Gastroesophageal sphincter (tissue), 4 donors: ENCODE results near the gene EEF1AKMT3. TPM values are rescaled to one million over a fixed set of nuclear protein-coding genes. Genes with fewer than 3 reads are reported as not detected.

Experiments
- ATAC-seq: fragments of 150-250 bp; one replicate; pipeline ENCODE4 v1.9.1; 2016; ENCODE audit warnings: mild to moderate bottlenecking, moderate library complexity
- H3K27ac ChIP-seq, 4 donors: fragments of 200-600 bp; sonication (generic) in 3 of 4; 1 replicate in 3 of 4; 2 replicates in 1 of 4; pipeline ENCODE4 v1.5.1; 2016 to 2019
- H3K27me3 ChIP-seq: fragments of 200-600 bp; sonication (generic); one replicate; pipeline ENCODE4 v1.5.1; 2019
- H3K36me3 ChIP-seq, 2 donors: fragments of 200-600 bp; sonication (generic); one replicate each; pipeline ENCODE4 v1.5.1; 2019; ENCODE audit warnings: control low read depth in 1 of 2
- H3K4me1 ChIP-seq, 3 donors: fragments of 200-600 bp; sonication (generic); 1 replicate in 2 of 3; 2 replicates in 1 of 3; pipeline ENCODE4 v1.5.1; 2016 to 2019; ENCODE audit warnings: control low read depth in 2 of 3
- H3K4me3 ChIP-seq, 2 donors: fragments of 200-600 bp; sonication (generic); one replicate each; pipeline ENCODE4 v1.5.1; 2019; ENCODE audit warnings: mild to moderate bottlenecking in 1 of 2, moderate library complexity in 1 of 2
- H3K9me3 ChIP-seq, 3 donors: fragments of 200-600 bp; sonication (generic); one replicate each; pipeline ENCODE4 v1.5.1; 2017 to 2019; ENCODE audit warnings: control low read depth in 2 of 3
- EP300 ChIP-seq: sonication (generic); formaldehyde crosslinking; IDR thresholded peaks from one replicate; pipeline ENCODE4 v1.6.1; 2017; ENCODE audit warnings: antibody characterized with exemption, mild to moderate bottlenecking
- POLR2A ChIP-seq, 2 donors: fragments of 450-650 bp; IDR thresholded peaks; one replicate each; pipeline ENCODE4 v1.6.1; 2017; ENCODE audit warnings: antibody characterized with exemption in 2 of 2, mild to moderate bottlenecking in 2 of 2, moderate library complexity in 1 of 2
- POLR2AphosphoS5 ChIP-seq: sonication (generic); formaldehyde crosslinking; IDR thresholded peaks from one replicate; pipeline ENCODE4 v1.6.1; 2017; ENCODE audit warnings: antibody characterized with exemption
- WGBS, 2 donors: methylation state at CpG; one replicate each; pipeline ENCODE4 v1.1.5; 2018; ENCODE audit warnings: low coverage in 1 of 2; 5-methylcytosine and 5-hydroxymethylcytosine counted together
- total RNA-seq, 4 donors: library from RNA; depleted of rRNA; stranded (reverse); fragments of >200 nt; gene quantifications; one replicate each; pipeline ENCODE4 v1.1.0, GENCODE V29; 2016
- TF ChIP-seq, protein P1 (sequence below), 4 experiments: fragments of 200-600 bp in 2 of 4; fragments of 450-650 bp in 2 of 4; sonication (generic) in 1 of 4; IDR thresholded peaks; one replicate each; pipeline ENCODE4 v1.5.1; 2017 to 2019; ENCODE audit warnings: antibody characterized with exemption in 4 of 4, mild to moderate bottlenecking in 2 of 4, moderate library complexity in 2 of 4

Gene EEF1AKMT3
- total RNA-seq, 4 donors from 2014 or later = 10.8 to 19.5 (median 11.7) TPM

- Histone ChIP-seq H3K4me3 (no peak overlapping the region), H3K9me3 (no peaks in the 10 kb centered on the region), H3K27me3 (peaks cover 94% of the 10 kb centered on the region), H3K4me1 (peaks cover 0 to 27% (median 13%) of the 10 kb centered on the region in 3 donors), H3K27ac (no peak overlapping the region), H3K36me3 (no peaks in the 10 kb centered on the region)
- 33% methylated on average over 1 of the region's 4 CpGs; no CpG with 5 or more reads in 1 of the 2 donors for WGBS, 2 donors
- TF ChIP-seq, protein P1, sequence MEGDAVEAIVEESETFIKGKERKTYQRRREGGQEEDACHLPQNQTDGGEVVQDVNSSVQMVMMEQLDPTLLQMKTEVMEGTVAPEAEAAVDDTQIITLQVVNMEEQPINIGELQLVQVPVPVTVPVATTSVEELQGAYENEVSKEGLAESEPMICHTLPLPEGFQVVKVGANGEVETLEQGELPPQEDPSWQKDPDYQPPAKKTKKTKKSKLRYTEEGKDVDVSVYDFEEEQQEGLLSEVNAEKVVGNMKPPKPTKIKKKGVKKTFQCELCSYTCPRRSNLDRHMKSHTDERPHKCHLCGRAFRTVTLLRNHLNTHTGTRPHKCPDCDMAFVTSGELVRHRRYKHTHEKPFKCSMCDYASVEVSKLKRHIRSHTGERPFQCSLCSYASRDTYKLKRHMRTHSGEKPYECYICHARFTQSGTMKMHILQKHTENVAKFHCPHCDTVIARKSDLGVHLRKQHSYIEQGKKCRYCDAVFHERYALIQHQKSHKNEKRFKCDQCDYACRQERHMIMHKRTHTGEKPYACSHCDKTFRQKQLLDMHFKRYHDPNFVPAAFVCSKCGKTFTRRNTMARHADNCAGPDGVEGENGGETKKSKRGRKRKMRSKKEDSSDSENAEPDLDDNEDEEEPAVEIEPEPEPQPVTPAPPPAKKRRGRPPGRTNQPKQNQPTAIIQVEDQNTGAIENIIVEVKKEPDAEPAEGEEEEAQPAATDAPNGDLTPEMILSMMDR (IDR thresholded peaks at IDR 0.05) = no peak
- TF ChIP-seq POLR2A (IDR thresholded peaks at IDR 0.05) (no peak), EP300 (no peak), POLR2AphosphoS5 (no peak)
- ATAC-seq = no peak
These were observed 40.1 kb upstream of the EEF1AKMT3 start for GRCh38 chr12:57732270-57732669.

GRCh38 chr12:57732726-57733593, 39.5 kb upstream of the EEF1AKMT3 start:
- Histone ChIP-seq H3K27ac (no peak overlapping the region), H3K27me3 (peaks cover 94% of the 10 kb centered on the region), H3K9me3 (no peaks in the 10 kb centered on the region), H3K4me3 (no peak overlapping the region), H3K4me1 (peaks cover 3 to 27% (median 20%) of the 10 kb centered on the region in 3 donors), H3K36me3 (no peaks in the 10 kb centered on the region)
- 72 to 85% methylated on average over 2 to 6 of the region's 11 CpGs for WGBS, 2 donors
- no peak for ATAC-seq
- no peak for TF ChIP-seq EP300
- TF ChIP-seq POLR2AphosphoS5 = no peak
- TF ChIP-seq, protein P1 (IDR thresholded peaks at IDR 0.05) = no peak
- TF ChIP-seq POLR2A (IDR thresholded peaks at IDR 0.05) = no peak

- Histone ChIP-seq H3K9me3 (no peaks in the 10 kb centered on the region), H3K27ac (no peak overlapping the region), H3K4me3 (no peak overlapping the region), H3K4me1 (peaks cover 4 to 37% (median 30%) of the 10 kb centered on the region in 3 donors), H3K36me3 (no peaks in the 10 kb centered on the region), H3K27me3 (peaks cover 94% of the 10 kb centered on the region)
- WGBS, 2 donors = 100% methylated on average over 1 of the region's 6 CpGs; no CpG with 5 or more reads in 1 of the 2 donors
- TF ChIP-seq POLR2AphosphoS5 = no peak
- TF ChIP-seq POLR2A (IDR thresholded peaks at IDR 0.05) = no peak
- TF ChIP-seq, protein P1 (IDR thresholded peaks at IDR 0.05) = no peak
- no peak for TF ChIP-seq EP300
- no peak for ATAC-seq
These were observed 38.5 kb upstream of the EEF1AKMT3 start for GRCh38 chr12:57733928-57734327.

GRCh38 chr12:57734591-57734990, 37.8 kb upstream of the EEF1AKMT3 start:
- TF ChIP-seq, protein P1 (IDR thresholded peaks at IDR 0.05) = no peak
- no peak for ATAC-seq
- Histone ChIP-seq H3K4me3 (no peak overlapping the region), H3K4me1 (peaks cover 4 to 39% (median 31%) of the 10 kb centered on the region in 3 donors), H3K27me3 (peaks cover 98% of the 10 kb centered on the region), H3K36me3 (no peaks in the 10 kb centered on the region), H3K9me3 (no peaks in the 10 kb centered on the region), H3K27ac (no peak overlapping the region)
- 43 to 89% methylated on average over 1 to 3 of the region's 4 CpGs for WGBS, 2 donors
